ENCODE results near the gene SAMD8.

DNA sequence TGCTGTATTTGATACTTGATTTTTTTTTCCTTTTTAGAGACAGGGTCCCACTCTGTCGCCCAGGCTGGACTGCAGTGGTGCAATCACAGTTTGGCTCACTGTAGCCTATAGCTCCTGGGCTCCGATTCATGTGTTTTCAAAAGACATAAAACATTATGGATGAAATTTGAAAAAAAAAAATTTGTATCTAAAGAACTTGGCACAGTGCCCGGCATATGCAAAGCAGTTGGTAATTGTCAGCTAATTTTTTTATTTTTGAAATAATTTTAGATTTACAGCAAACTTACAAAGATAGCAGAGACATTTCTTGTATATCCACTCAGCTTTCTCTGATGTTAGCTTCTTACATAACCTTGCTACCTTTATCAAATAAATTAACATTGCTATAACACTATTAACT, 20.3 kb upstream of the SAMD8 start:
- TF ChIP-seq CTCF (IDR thresholded peaks at IDR 0.05; ENCODE audit: extremely low read depth in 1 of 2, insufficient read depth in 1 of 2, low read depth in 1 of 2, low read length in 2 of 2) (no peak), MAX (IDR thresholded peaks at IDR 0.05; ENCODE audit: insufficient read depth, insufficient read length) (no peak), POLR2A (IDR thresholded peaks at IDR 0.05; ENCODE audit: low read depth, low read length) (no peak), EZH2 (IDR thresholded peaks at IDR 0.05; ENCODE audit: borderline replicate concordance, low read depth, low read length, severe bottlenecking) (no peak), POLR2AphosphoS5 (IDR thresholded peaks at IDR 0.05; ENCODE audit: insufficient read depth, low read depth, low read length) (no peak), MYC (IDR thresholded peaks at IDR 0.05; ENCODE audit: low read depth, low read length) (no peak), FOS (IDR thresholded peaks at IDR 0.05; ENCODE audit: borderline replicate concordance, insufficient read depth, low read length) (no peak), JUN (IDR thresholded peaks at IDR 0.05; ENCODE audit: borderline replicate concordance, insufficient read depth, insufficient read length, low read depth) (no peak)
